HG02610 (cell line): ENCODE results near the gene AP3B1.
A peak's percentile ranks its signal among the peaks of the same experiment; 100 is the strongest.

ENCODE experiments used
- ATAC-seq: cut with Tn5 transposase; IDR thresholded peaks from one replicate; pipeline ENCODE4 v1.9.1; 2021; ENCODE audit warnings: mild to moderate bottlenecking, moderate library complexity; ENCODE audit not compliant: unreplicated experiment

AP3B1 gene

DNA sequence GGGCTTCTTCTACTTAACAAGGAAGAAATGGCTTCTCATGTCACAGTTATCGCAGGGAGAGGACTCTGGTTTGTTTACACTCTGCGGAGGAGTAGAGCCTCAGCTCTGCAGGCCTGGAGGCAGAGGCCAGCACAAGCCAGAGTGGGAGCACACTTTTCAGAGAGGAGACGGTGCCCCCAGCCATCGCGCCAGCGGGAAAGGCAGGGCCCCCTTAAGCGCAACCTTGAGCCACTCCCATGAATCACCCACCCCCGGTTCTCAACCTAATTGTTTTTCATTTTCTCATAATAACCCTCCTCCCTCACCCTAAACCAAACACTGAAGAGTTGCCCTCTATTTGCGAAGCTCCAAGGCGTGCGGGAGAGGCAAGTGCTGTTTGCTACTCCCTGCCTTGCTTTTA lies 309.9 kb downstream of the AP3B1 start:
- no peak for ATAC-seq

DNA sequence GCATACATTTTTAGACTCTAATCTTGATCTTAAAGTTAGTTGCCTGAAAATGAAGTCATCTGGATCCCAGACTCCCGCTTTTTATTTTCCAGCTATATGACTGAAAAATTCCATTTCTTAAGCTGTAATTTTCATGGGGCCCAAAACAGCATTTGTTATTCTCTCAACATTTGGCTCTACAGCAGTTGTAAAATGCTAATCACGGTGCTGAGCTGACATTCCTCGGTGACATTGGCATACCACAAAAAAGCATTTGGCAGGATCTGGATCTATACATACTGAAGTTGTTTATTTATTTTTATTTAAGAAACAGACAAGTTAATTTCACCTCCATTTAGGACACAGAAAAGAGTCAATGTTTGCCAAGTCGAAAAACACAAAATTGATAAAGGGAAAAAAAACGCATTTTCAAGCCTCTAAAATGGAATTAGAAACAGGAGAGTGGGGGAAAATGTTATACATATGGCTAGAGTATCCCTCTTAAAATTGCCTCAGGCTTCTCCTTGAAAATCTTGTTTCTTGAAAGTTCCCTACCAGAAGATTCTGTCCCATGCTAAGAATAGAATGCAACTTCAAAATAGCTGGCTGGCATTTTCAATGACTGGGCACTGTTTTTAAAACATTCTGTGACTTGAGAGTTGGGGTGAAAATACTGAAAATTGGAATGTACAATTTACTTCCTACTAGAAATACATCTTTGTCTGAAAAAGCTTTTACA lies 310.9 kb downstream of the AP3B1 start:
- ATAC-seq, result no peak

DNA sequence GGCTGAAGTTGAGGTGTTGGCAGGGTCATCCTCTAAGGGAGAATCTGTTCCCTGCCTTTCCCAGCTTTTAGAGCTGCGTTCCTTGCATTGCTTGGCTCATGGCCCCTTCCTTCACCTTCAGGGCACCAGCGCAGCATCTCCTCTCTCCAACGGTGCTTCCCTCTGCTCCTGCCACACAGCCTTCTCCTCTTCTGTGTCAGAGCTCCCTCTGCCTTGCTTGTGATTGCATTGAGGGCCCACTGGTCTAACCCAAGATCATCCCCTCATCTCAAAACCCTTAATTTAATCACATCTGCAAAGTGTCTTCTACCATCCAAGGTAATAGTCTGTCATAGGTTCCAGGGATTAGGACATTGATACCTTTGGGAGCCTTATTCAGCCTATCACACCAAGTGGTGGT lies 312.7 kb downstream of the AP3B1 start:
- ATAC-seq, result no peak

DNA sequence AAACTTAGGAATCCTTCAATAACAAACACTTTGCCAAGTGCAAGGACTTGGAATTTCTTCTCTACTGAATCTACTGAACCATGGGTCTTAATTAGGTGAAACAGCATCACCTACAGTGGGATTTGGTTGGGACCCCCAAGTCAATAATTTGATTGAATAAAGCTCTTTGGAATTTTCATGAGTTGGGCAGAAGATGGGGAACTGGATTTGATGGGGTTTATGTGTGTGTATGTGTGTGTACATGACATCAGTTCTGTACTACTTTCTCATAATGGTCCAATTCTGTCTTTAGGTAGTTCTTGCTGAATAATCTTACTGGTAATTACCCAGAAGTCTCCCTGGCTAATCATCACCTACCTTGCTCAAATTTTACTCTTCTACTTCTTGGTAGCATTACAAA lies 319.9 kb downstream of the AP3B1 start:
- no peak for ATAC-seq

DNA sequence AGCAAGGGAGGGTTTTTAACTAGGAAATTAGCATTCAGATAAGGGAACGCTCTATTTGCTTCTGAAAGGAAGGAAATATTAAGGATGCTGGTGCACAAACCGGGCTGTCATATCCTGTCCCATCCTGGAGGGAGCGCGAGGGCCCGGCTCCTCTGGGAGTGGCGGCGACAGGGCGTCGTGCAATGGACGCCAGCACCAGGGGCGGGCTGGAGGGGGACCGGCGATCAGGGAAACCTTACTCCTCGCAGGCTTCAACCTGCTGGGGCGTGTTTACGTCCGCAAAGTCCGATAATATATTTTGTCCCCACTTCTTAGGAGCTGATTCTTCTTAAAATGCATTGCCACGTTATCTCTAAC lies 321.3 kb downstream of the AP3B1 start:
- no peak for ATAC-seq

DNA sequence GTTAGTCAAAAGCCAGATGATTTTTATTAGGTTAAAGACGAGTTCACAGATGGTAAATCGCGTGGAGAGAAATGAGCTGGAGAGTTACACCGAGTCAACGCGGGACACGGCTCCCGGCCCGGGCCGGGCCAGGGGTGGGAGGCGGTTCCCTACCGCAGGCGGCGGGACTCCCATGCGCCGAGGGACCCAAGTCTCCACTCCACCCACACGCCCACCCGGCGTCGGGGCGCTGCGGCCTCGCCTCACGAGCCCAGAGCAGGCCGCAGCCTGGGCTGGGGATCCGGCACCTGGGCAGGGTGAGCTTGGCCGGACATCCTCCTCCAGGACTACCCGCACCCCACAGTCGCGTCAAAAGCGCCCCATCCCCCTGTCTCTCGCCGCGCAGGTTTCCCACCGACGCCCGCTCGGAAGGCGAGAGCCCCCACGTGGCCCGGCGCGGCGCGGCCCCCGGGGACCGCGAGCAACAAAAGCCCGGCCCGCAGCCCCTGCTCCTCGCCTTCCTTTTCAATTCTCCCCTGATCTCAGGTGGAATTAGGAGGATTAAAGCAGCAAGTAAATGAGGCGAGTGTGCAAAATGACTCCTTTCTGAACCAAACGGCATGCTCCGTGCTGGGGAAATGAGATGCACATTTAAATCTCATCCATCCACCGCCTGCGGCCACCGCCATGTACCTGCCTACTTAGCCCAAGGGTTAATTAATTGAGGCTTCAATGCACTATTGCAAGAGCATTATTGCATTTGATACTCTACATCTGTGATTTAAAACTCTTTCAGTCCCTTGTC lies 321.8 kb downstream of the AP3B1 start:
- peak; percentile 64 for ATAC-seq

DNA sequence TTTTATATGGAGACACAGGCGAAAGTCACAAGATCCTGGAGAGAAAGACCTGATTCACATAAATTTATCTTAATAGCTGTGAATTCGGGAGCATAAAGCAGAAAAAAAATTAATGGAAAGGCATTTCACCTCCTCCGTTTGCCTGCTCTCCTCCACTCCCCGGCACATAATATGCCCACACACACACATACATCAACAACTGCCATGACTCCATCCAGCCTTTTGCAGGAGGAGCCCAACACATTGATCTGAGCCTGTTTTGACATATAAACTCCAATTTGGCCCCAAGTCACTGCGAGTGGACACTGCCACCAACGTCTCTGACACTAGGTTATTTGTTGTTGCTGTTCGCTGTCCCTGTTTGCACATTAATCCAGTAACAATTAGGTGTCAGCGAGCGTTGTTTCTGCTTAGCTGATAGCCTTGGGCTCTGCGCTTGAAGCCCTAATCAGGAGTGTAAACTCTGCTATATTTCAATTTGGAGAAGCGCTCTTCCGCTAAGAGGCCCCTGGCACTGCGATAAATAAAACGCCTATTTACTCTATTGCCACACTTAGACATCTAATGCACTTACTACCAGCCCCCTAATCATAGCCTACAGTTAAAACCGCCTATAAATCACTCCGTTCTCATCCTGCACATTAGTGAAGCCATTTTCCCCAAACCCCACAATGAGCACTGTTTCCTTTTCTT lies 322.6 kb downstream of the AP3B1 start:
- ATAC-seq, result no peak

DNA sequence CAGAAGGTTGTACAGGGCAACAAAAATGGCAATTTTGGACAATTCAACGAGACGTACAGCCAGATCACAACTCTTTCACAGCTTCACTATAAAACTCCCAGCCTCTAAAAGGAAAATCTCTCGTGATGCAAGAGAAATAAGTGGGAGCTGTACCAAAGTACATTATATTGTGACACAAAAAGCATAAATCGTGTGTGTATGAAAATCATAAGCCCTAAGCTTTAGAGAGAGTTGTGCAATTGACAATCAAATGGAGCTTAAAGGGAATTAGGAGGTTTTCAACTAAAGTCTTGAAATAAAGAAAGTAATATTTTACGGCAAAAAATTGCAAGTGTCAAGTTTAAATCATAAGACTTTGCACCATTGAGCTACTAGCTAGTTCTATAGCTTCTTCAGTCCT lies 323.6 kb downstream of the AP3B1 start:
- no peak for ATAC-seq

DNA sequence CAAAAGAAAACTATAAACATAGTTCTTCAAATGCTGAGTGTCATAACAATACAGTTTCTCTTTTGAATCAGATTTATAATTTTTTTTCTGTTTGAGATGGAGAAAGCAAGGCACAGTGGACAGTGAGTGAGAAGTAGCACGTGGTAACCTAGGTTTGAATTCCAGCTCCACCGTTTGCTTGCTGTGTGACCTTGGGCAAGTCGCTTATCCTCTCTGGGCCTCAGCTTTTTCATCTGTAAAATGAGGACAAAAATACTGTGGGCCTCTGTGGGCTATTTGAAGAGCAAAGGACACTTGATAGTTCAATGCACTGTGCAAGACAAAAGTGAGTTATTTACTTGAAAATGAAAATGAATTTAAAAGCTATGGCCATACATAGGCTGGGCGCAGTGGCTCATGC lies 330.7 kb downstream of the AP3B1 start:
- ATAC-seq, result no peak

DNA sequence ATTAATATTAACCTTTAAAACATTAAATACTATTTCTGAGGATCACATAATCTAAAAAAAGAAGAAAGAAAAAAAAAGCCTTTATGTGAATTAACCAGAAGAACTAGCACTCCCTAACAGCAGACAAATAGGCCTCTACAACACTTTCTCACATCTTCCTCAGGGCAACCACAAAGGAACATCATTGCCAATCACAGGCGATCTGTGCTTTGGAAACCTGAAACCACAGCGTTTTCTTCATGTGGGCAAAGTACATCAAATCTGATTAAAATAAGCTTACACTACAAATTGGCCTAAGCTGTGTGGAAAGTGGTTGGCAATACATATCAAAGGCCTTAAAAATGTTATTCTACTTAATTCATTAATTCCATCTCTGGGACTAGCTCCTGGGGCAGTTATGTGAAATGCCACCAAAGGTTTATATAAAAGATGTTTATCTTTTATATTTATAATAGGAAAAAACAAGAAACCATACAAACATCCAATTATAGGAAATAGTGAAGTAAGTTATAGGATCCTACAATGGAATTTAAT lies 333.6 kb downstream of the AP3B1 start:
- ATAC-seq, result no peak

DNA sequence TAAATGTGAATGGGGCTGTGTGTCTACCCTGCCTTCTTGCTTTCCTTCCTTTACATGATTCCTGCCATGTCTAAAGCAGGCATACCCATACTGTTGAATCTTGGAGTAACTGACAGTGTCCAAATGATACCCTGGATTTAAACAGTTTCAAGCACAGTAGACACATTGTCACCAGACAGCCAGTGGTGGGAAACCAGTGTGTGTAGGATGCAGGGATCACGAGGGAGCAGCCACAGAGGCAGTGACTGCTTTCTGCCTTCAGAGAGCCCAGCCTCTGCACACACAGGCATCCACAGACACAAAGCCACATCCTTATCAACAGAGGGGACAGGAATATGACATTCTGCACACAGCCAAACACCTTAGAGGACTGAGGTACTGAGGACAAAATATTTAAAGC lies 334.2 kb downstream of the AP3B1 start:
- no peak for ATAC-seq

DNA sequence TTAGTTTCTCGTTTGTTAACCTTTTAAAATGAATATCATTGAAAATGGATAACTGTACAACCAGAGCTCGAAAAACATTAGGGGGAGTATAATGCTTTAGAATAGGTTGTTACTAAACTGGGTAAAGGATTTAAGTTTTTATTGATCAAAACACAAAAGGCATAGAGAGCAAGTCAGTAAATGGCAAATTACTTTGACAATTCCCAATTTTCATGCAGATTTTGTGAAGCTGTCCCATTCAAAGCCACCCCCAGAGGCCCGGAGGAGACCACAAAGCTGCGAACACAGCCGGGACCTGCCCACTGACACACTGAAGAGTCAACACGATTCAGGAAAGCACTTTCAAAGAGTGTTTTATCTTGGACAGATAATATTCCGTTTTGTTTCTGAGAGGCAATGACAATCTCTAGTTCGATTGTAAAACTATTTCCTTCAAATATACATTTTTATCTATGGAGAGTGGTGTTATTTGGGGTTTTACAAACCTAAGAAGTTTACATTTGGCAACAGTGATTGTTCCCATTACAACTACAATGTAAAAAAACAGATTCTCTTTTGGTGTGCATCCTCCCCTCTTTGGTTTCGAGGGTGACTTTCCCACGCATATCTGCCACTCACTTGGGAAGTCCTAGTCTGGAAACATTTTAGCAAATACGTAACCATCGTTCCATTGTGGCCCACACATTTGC lies 335.7 kb downstream of the AP3B1 start:
- no peak for ATAC-seq

DNA sequence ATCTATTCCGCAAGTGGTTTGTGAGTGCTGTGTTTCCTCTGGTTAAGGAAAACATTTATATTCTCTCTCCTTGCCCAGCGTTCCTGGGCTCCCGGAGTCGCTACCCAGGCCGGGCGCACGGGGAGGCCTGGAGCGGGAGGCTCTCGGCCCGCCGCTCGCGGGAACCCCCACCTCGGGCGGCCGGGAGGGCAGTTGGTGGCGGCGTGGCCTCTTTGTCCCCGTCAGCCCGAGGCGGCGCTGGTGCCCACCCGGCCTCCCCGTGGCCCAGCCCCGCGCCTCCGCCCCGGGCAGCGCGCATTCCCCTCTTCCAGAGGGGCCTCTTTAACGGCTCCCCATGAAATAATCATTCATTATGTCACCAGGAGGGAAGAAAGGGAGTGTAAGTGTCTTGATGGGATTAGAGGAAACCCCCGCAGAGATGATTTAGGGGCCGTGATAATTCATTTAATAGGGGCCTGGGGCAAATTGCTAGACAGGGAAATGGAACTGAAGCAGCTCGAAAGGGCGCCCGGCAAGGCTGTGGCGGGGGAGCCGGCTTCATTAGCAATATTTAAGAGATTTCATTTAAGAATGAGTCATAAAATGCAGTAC lies 336.5 kb downstream of the AP3B1 start:
- ATAC-seq, result no peak

DNA sequence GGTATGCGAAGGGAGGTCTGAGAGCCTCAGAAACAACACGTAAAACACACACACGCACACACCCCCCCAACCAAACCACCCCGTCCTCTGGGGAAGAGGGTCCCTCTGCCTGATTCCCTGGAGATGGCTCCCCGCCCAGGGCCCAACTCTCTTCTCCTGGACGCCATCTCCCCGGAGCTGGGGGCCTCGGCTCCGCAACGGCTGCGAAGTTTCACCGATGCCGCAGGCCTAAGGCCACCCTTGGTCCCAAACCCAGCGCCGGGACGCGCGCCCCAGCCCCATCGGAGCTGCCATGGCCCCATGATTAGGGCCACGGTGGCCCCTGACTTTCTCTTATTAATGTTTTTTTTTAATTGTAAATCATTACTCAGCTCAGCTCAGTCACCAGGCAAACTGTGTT lies 337.0 kb downstream of the AP3B1 start:
- no peak for ATAC-seq

DNA sequence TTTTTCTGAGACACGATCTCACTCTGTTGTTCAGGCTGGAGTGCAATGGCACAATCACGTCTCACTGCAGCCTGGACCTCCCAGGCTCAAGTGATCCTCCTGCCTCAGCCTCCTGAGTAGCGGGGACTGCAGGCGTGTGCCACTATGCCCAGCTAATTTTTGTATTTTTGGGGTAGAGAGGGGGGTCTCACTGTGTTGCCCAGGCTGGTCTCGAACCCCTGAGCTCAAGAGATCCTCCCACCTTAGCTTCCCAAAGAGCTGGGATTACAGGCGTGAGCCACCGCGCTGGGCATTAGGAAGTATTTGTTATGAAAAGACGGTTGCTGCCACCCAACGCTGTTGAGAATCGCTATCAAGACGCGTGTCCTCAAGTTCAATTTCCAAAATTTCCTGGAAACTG lies 337.4 kb downstream of the AP3B1 start:
- no peak for ATAC-seq

DNA sequence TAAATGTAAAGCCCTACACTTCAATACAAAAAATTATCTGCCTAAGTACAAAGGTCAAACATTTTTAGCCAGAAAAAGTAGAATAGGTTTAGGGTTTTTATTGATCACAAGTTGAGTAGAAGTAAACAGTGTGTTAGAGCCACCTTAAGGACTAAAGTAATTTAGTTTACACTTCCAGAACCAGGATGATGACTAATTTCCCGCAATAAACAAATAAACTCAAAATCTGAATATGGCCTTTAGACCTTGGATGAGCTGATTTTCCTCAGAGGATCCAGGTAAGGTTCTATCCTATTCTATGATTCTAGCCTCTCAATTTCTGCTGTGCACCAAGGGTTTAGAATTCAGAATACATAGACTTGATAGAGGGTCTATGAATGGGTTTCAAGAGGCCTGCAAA lies 338.9 kb downstream of the AP3B1 start:
- ATAC-seq, result no peak

DNA sequence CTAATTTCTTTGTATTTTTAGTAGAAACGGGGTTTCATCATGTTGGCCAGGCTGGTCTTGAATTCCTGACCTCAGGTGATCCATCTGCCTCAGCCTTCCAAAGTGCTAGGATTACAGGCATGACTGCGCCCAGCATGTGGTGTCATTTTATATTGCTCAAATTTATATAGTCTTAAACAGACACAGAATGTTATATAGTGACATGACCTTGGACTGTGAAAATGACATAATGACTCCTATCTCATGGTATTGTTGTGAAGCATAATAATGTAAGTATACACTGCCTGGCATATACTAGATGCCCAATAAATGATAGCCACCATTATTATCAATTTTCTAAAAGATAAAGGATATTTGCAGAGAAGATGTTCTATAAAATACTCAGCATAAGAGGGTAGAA lies 341.1 kb downstream of the AP3B1 start:
- ATAC-seq, result no peak

DNA sequence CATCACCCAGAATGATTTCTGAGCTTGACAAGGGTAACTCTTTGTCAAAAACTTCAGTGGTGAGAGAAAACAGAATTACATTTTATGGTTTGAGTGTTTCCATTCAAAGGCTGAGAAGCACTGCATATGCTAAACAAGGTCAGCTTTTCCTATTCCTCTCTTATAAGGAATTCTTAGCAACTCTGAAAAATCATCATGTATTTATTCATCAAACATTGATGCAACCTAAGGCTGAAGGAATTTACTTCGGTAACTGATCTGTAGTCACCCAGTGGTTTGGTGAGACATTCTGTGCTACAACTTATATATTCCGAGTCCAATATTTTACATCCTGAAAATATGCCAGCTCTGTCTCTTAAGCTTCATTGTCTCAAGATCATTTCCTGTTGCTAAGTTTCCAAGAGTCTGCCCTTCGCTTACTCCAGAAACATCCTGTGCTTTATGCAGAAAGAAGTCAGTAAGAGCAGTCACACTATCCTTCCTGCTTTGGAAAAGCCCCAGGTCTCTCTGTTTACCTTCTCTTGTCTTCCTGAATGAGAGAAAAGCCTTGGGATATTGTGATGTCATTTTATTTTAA lies 341.8 kb downstream of the AP3B1 start:
- no peak for ATAC-seq
